ENCODE measurements around the gene SYNPR. TPM values are rescaled to one million over a fixed set of nuclear protein-coding genes. Genes with fewer than 3 reads are reported as not detected.

The SYNPR gene
- total RNA-seq, 1 donor from 2014 or later, result not detected

DNA sequence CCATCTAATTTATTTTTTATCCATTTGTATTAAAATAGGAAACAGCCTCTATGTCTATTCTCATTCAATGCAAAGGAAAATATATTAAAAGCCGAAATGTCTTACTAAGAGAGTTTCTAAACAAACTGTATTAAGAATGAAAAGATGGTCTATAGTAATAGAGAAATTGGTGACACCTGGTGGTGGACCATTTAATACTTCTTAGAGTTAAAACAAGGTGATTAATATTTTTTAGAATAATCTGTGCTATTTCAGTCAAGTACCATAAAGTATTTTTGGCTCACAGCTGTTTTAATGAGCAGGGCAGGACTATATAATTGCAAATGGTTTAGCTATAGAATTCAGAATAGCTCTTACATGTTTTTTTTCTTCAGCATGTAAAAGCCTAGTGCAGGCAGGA, 55.7 kb downstream of the SYNPR start:
- no peaks in the 10 kb centered on the region for H3K4me1 ChIP-seq (ENCODE audit: control insufficient read depth in 3 of 3, insufficient read depth in 3 of 3, low read length in 3 of 3)
- peaks cover 0 to 3% (median 0%) of the 10 kb centered on the region in 3 donors for H3K27me3 ChIP-seq (ENCODE audit: control insufficient read depth in 3 of 3, insufficient read depth in 3 of 3, low read length in 3 of 3)
- no peaks in the 10 kb centered on the region for H3K9me3 ChIP-seq (ENCODE audit: control insufficient read depth in 3 of 3, low read length in 3 of 3)
- no peak overlapping the region for H3K27ac ChIP-seq (ENCODE audit: low read depth, low read length)
- no peaks in the 10 kb centered on the region for H3K36me3 ChIP-seq (ENCODE audit: control insufficient read depth in 3 of 3, insufficient read depth in 3 of 3, low read length in 3 of 3)
- no peak overlapping the region for H3K9ac ChIP-seq (ENCODE audit: low read depth in 1 of 3, low read length in 3 of 3)
- no peak overlapping the region for H3K4me3 ChIP-seq (ENCODE audit: low read length in 3 of 3)

DNA sequence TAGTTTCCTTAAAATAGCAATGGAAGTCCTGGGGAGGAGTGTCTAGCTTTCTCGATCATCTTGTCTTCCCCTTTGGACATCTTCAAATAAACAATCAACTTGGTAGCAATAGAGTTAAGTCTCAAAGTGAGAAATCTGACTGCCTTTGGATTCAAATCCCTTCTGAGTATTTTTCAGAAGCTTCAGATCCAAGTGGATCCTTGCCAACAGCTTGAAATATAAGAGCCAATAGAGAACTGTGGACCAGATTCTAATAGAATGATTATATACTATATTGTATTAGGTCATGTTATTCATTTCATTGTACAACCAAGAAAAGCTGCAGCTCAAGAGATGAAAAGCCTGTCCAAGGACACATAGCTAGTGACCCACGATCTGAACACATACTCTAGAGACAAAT, 60.2 kb downstream of the SYNPR start:
- Histone ChIP-seq H3K36me3 (ENCODE audit: control insufficient read depth in 3 of 3, insufficient read depth in 3 of 3, low read length in 3 of 3) (no peaks in the 10 kb centered on the region), H3K4me1 (ENCODE audit: control insufficient read depth in 3 of 3, insufficient read depth in 3 of 3, low read length in 3 of 3) (no peaks in the 10 kb centered on the region), H3K27me3 (ENCODE audit: control insufficient read depth in 3 of 3, insufficient read depth in 3 of 3, low read length in 3 of 3) (no peaks in the 10 kb centered on the region)

DNA sequence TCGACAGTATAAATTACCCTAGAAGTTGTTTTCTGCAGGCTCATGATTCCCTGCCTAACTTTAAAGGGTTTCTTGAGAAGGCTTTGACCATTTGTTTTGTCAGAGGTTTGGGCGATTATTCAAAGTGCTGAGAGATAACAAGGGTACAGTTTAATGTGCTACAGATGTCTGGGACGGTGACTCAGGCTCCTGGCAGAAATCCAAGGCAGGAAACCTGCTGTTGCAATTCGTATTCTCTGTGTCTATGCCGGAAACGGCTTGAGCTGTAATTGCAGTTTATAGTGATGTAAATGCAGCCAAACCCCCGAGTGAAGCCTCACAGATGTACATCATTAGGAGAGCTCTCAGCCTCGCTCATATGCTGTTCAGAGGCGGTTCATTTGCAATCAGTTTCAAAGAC, 65.6 kb downstream of the SYNPR start:
- Histone ChIP-seq H3K4me1 (ENCODE audit: control insufficient read depth in 3 of 3, insufficient read depth in 3 of 3, low read length in 3 of 3) (no peaks in the 10 kb centered on the region), H3K27ac (ENCODE audit: low read depth, low read length) (no peak overlapping the region), H3K9ac (ENCODE audit: low read depth in 1 of 3, low read length in 3 of 3) (no peak overlapping the region), H3K4me3 (ENCODE audit: low read length in 3 of 3) (no peak overlapping the region), H3K9me3 (ENCODE audit: control insufficient read depth in 3 of 3, low read length in 3 of 3) (peaks cover 0 to 3% (median 0%) of the 10 kb centered on the region in 3 donors), H3K27me3 (ENCODE audit: control insufficient read depth in 3 of 3, insufficient read depth in 3 of 3, low read length in 3 of 3) (no peaks in the 10 kb centered on the region), H3K36me3 (ENCODE audit: control insufficient read depth in 3 of 3, insufficient read depth in 3 of 3, low read length in 3 of 3) (no peaks in the 10 kb centered on the region)

More for the DNA sequence above, 60.2 kb downstream of the SYNPR start:
- Histone ChIP-seq H3K4me3 (ENCODE audit: low read length in 3 of 3) (no peak overlapping the region), H3K27ac (ENCODE audit: low read depth, low read length) (no peak overlapping the region), H3K9ac (ENCODE audit: low read depth in 1 of 3, low read length in 3 of 3) (no peak overlapping the region), H3K9me3 (ENCODE audit: control insufficient read depth in 3 of 3, low read length in 3 of 3) (peaks cover 0 to 3% (median 0%) of the 10 kb centered on the region in 3 donors)

DNA sequence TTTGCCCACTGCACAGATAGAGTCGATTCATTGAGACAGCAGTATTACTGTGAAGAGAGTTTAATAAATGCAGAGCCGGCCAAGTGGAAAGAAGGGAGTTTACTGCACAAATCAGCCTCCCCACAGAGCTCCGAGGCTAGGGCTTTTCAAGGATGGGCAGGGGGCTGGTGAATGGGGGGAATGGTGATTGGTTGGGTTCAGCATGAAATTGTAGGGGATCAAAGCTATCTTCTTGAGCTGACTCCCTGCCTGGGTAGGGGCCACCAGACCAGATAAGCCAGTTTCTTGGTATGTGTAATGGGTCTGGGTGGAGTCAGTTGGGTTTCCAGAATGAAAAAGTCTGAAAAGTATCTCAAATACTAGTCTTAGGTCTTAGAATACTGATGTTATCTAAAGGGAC, 66.6 kb downstream of the SYNPR start:
- Histone ChIP-seq H3K27ac (ENCODE audit: low read depth, low read length) (no peak overlapping the region), H3K36me3 (ENCODE audit: control insufficient read depth in 3 of 3, insufficient read depth in 3 of 3, low read length in 3 of 3) (no peaks in the 10 kb centered on the region), H3K4me1 (ENCODE audit: control insufficient read depth in 3 of 3, insufficient read depth in 3 of 3, low read length in 3 of 3) (no peaks in the 10 kb centered on the region), H3K27me3 (ENCODE audit: control insufficient read depth in 3 of 3, insufficient read depth in 3 of 3, low read length in 3 of 3) (no peaks in the 10 kb centered on the region), H3K4me3 (ENCODE audit: low read length in 3 of 3) (no peak overlapping the region), H3K9me3 (ENCODE audit: control insufficient read depth in 3 of 3, low read length in 3 of 3) (peaks cover 0 to 3% (median 0%) of the 10 kb centered on the region in 3 donors), H3K9ac (ENCODE audit: low read depth in 1 of 3, low read length in 3 of 3) (no peak overlapping the region)

DNA sequence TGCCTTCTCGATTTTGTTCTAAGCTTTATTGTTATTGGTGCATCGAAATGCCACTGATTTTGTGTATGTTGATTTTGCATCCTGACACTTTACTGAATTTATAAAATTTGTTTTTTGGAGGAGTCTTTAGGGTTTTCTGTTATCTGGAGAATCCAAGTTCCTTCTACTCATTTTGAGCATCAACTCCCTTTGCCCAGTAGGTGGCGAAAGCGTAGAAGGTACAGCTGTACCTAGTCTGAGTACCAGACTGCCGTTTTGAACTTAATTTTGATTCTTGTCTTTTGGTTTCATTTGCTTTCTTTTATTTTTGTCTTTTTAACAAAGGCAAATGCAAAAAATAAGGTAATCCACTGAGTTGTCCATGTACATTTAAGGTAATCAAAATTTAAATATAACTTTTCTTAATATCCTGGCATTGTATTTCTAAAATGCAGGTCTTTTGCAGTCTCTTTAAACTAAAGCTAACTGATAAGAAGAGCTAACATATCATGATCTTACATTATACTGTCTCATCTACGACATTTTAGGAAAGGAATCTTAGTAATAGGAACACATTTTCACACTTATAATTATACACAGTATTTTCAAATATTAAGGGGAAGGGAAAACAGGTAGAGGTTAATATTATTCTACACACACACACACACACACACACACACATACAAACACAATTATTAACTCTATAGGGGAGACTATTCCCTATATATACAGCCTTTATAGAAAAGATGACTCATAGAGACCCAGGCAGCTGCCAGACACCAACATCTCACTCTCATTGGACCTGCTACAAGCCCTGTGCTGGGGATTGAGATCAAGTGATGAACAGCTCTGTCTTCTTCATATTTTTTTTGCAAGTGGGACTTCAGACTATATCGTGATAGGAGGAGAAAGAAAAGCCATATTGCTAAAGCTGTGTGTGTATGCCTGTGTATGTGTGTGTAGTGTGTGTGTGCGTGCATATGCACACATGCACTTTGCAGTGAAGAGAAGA, 71.8 kb downstream of the SYNPR start:
- Histone ChIP-seq H3K27me3 (ENCODE audit: control insufficient read depth in 3 of 3, insufficient read depth in 3 of 3, low read length in 3 of 3) (no peaks in the 10 kb centered on the region), H3K9ac (ENCODE audit: low read depth in 1 of 3, low read length in 3 of 3) (no peak overlapping the region), H3K27ac (ENCODE audit: low read depth, low read length) (no peak overlapping the region)

DNA sequence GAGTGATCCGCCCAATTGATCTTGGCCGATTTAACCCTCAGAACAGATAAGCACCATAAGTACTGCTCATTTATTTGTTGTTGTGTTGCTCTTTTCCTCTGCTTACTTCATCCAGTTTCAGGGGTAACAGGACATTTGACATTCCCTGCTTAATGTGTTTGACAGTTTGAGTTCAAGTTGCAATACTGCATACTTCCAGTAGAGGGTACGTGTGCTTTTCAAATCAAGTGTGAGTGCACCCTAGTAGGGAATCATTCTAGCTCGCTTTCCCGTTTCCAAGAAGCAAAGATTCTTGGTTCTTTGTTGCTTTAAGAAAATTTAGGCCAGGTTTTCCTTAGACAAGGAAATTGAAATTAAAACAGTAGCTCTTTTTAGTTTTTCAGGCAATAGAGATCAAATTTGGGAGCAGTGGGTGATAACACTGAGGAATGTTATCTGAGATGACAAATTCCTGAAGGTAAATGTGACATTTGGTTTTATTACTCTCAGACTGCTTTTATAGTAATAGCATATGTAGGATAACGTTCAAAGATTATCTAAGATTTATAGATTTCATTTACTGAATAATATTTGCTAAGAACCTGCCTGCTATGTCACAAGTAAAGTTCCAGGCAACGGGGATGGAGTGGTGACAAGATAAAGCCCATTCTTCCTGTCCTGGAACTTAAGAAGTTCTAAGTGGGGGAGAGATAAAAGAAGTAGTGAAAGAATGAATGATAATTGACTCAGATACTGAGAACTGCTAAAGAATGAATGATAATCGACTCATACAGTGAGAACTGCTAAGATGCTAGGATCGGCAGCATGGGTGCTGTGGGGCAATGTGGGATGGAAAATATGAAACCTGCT, 73.3 kb downstream of the SYNPR start:
- Histone ChIP-seq H3K4me1 (ENCODE audit: control insufficient read depth in 3 of 3, insufficient read depth in 3 of 3, low read length in 3 of 3) (no peaks in the 10 kb centered on the region), H3K27ac (ENCODE audit: low read depth, low read length) (no peak overlapping the region), H3K9ac (ENCODE audit: low read depth in 1 of 3, low read length in 3 of 3) (no peak overlapping the region), H3K36me3 (ENCODE audit: control insufficient read depth in 3 of 3, insufficient read depth in 3 of 3, low read length in 3 of 3) (no peaks in the 10 kb centered on the region), H3K9me3 (ENCODE audit: control insufficient read depth in 3 of 3, low read length in 3 of 3) (no peaks in the 10 kb centered on the region), H3K4me3 (ENCODE audit: low read length in 3 of 3) (no peak overlapping the region), H3K27me3 (ENCODE audit: control insufficient read depth in 3 of 3, insufficient read depth in 3 of 3, low read length in 3 of 3) (no peaks in the 10 kb centered on the region)

More for the DNA sequence above, 71.8 kb downstream of the SYNPR start:
- no peak overlapping the region for H3K4me3 ChIP-seq (ENCODE audit: low read length in 3 of 3)
- H3K36me3 ChIP-seq (ENCODE audit: control insufficient read depth in 3 of 3, insufficient read depth in 3 of 3, low read length in 3 of 3), result no peaks in the 10 kb centered on the region
- no peaks in the 10 kb centered on the region for H3K9me3 ChIP-seq (ENCODE audit: control insufficient read depth in 3 of 3, low read length in 3 of 3)
- H3K4me1 ChIP-seq (ENCODE audit: control insufficient read depth in 3 of 3, insufficient read depth in 3 of 3, low read length in 3 of 3), result no peaks in the 10 kb centered on the region

DNA sequence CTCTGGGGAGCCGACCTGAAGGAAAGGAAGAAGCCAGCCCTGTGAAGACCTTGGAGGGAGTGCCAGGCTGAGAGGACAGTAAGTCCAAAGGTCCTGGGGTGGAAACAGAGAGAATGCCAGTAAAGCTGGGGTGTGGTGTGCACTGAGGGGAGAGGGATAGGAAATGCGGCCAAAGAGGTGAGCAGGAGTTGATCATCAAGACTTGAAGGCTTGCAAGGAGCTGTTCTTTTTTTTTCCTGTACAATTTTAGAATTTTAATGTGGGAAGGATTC, 73.8 kb downstream of the SYNPR start:
- no peak overlapping the region for H3K4me3 ChIP-seq (ENCODE audit: low read length in 3 of 3)
- no peak overlapping the region for H3K27ac ChIP-seq (ENCODE audit: low read depth, low read length)
- no peaks in the 10 kb centered on the region for H3K9me3 ChIP-seq (ENCODE audit: control insufficient read depth in 3 of 3, low read length in 3 of 3)
- no peaks in the 10 kb centered on the region for H3K4me1 ChIP-seq (ENCODE audit: control insufficient read depth in 3 of 3, insufficient read depth in 3 of 3, low read length in 3 of 3)
- no peak overlapping the region for H3K9ac ChIP-seq (ENCODE audit: low read depth in 1 of 3, low read length in 3 of 3)
- H3K27me3 ChIP-seq (ENCODE audit: control insufficient read depth in 3 of 3, insufficient read depth in 3 of 3, low read length in 3 of 3), result no peaks in the 10 kb centered on the region
- no peaks in the 10 kb centered on the region for H3K36me3 ChIP-seq (ENCODE audit: control insufficient read depth in 3 of 3, insufficient read depth in 3 of 3, low read length in 3 of 3)

DNA sequence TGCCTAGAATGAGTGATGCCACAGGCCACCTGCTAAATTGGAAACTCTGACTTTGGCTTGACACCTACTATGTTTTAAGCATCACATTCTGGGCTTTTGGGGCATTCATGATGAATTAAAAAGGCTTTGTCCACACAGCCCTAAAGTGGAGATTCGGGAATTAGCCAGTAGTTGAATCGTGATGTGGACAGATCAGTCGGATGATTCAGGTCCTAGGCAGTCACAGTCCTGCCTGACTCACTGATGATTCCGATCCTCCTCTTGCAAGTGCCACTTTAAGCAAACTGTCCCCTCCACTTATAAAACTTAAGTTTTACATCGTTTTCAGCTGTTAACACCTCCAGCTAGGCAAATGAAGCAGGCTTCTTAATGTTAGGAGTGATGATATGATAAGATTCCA, 75.3 kb downstream of the SYNPR start:
- no peak overlapping the region for H3K4me3 ChIP-seq (ENCODE audit: low read length in 3 of 3)
- no peak overlapping the region for H3K9ac ChIP-seq (ENCODE audit: low read depth in 1 of 3, low read length in 3 of 3)
- no peaks in the 10 kb centered on the region for H3K9me3 ChIP-seq (ENCODE audit: control insufficient read depth in 3 of 3, low read length in 3 of 3)
- H3K36me3 ChIP-seq (ENCODE audit: control insufficient read depth in 3 of 3, insufficient read depth in 3 of 3, low read length in 3 of 3), result no peaks in the 10 kb centered on the region
- no peaks in the 10 kb centered on the region for H3K27me3 ChIP-seq (ENCODE audit: control insufficient read depth in 3 of 3, insufficient read depth in 3 of 3, low read length in 3 of 3)
- no peaks in the 10 kb centered on the region for H3K4me1 ChIP-seq (ENCODE audit: control insufficient read depth in 3 of 3, insufficient read depth in 3 of 3, low read length in 3 of 3)
- H3K27ac ChIP-seq (ENCODE audit: low read depth, low read length), result no peak overlapping the region

DNA sequence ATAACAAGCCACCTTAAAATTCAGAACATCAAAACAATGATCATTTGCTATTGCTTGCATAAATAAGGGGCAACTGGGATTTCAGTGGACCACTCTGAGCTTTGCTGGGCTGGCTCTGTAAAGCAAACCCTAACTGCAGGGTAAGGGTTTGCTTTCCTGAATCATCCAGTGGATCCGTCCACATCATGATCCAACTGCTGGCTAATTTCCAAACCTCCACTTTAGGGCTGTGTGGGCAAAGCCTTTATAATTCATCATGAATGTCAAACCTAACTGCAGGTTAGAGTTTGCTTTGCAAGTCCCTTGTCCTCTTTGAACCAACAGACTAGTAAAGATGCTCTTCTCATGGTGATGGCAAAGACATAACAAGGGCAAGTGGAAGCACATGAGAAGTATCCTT, 76.1 kb downstream of the SYNPR start:
- Histone ChIP-seq H3K4me1 (ENCODE audit: control insufficient read depth in 3 of 3, insufficient read depth in 3 of 3, low read length in 3 of 3) (no peaks in the 10 kb centered on the region), H3K36me3 (ENCODE audit: control insufficient read depth in 3 of 3, insufficient read depth in 3 of 3, low read length in 3 of 3) (no peaks in the 10 kb centered on the region), H3K27me3 (ENCODE audit: control insufficient read depth in 3 of 3, insufficient read depth in 3 of 3, low read length in 3 of 3) (no peaks in the 10 kb centered on the region), H3K9ac (ENCODE audit: low read depth in 1 of 3, low read length in 3 of 3) (no peak overlapping the region), H3K27ac (ENCODE audit: low read depth, low read length) (no peak overlapping the region), H3K4me3 (ENCODE audit: low read length in 3 of 3) (no peak overlapping the region), H3K9me3 (ENCODE audit: control insufficient read depth in 3 of 3, low read length in 3 of 3) (no peaks in the 10 kb centered on the region)

DNA sequence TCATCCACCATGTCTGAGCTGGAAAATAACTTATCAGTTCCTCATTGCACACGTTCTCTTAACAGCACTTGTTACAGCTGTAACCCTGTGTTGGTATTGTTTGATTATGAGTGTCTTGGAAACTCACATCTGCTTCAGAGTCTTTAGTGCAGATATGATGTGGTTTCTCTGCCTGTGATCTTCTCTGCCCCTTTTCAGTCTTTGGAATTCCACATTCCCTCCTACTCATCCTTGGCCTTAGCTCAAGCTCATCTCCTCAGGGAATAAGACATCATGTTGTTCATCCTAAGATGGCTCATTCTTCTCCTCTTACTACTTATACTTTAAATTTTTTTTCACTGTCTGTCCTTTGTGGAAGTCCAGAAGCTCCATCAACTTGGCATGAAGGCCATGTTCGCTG, 77.7 kb downstream of the SYNPR start:
- no peaks in the 10 kb centered on the region for H3K36me3 ChIP-seq (ENCODE audit: control insufficient read depth in 3 of 3, insufficient read depth in 3 of 3, low read length in 3 of 3)
- H3K27ac ChIP-seq (ENCODE audit: low read depth, low read length), result no peak overlapping the region
- H3K9me3 ChIP-seq (ENCODE audit: control insufficient read depth in 3 of 3, low read length in 3 of 3), result no peaks in the 10 kb centered on the region
- no peaks in the 10 kb centered on the region for H3K4me1 ChIP-seq (ENCODE audit: control insufficient read depth in 3 of 3, insufficient read depth in 3 of 3, low read length in 3 of 3)
- no peaks in the 10 kb centered on the region for H3K27me3 ChIP-seq (ENCODE audit: control insufficient read depth in 3 of 3, insufficient read depth in 3 of 3, low read length in 3 of 3)
- H3K4me3 ChIP-seq (ENCODE audit: low read length in 3 of 3), result no peak overlapping the region
- no peak overlapping the region for H3K9ac ChIP-seq (ENCODE audit: low read depth in 1 of 3, low read length in 3 of 3)
